T-helper 1 cell treated with Interleukin-12 subunit alpha and Interleukin-12 subunit beta and Interleukin-4 antibody, amounts not matched to agents 30 ng/mL and 1 ng/mL, for 36 hours (primary cell): ENCODE results near the gene FBRSL1. TPM values are rescaled to one million over a fixed set of nuclear protein-coding genes. Genes with fewer than 3 reads are reported as not detected.

Experiments used
- intact Hi-C: fragments of 100-400 bp; cut with micrococcal nuclease; formaldehyde crosslinking; loops from one replicate; pipeline ENCODE4 v1.15.1; 2024
- total RNA-seq: library from RNA; stranded (reverse); gene quantifications from 2 replicates; pipeline ENCODE4 v1.2.3, GENCODE V29; 2022

FBRSL1 gene
- total RNA-seq, 1 donor from 2014 or later: 56.2 TPM

DNA sequence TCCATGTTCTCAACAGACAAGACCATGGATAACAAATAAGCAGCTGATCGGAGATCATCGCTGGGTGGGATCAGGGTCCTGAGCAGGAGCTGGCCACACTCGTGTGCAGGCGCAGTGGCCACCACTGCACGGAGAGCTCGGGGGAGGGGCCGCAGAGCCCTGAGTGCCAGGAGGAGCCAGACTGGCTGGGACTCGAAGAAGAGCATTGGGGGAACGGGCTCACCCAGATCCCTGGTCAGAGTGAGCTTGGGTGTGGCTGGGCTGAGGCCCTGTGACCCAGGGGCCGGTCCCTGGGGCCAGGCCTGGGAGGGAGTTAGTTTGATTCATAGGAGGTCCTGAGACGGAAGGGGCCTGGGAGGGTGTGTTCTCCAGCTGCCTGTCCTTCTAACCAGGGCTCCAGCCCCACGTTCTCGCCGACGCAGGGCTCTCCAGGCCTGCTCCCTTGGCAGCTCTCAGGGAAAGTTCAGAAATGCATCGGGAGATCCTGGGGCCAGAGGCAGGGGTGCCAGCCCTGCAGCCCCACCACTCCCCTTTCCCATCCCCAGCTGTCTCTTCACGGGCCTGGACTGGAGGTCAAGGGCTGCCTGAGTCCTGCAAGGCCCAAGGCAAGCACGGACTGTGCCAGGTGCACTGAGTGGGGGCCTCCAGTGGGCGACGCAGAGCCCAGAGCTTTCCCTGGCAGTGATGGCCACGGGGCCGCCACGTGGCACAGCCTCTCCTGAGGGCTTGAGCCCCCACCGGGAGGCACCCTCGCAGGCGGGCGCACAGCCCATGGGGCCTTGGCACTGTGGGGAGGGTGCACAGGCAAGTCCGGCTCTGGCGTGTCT lies 48.1 kb downstream of the FBRSL1 start:
- intact Hi-C loops: no loop called here

DNA sequence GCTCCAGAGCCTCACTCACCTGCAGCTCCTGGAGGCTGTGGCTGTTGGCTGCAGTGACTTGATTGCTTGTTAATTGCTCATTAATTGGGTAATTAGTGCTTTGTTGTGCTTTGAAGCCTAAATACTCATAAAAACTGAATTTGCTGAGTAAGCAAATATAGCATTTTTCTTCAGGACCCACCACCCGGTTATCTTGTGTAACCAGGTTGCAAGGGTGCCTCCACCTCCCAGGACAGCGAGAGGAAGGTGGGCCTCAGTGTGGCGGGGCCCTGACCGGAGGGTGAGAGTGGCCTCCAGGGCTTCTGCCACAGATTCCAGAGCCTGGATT lies 48.7 kb downstream of the FBRSL1 start:
- intact Hi-C loops: no loop called here

DNA sequence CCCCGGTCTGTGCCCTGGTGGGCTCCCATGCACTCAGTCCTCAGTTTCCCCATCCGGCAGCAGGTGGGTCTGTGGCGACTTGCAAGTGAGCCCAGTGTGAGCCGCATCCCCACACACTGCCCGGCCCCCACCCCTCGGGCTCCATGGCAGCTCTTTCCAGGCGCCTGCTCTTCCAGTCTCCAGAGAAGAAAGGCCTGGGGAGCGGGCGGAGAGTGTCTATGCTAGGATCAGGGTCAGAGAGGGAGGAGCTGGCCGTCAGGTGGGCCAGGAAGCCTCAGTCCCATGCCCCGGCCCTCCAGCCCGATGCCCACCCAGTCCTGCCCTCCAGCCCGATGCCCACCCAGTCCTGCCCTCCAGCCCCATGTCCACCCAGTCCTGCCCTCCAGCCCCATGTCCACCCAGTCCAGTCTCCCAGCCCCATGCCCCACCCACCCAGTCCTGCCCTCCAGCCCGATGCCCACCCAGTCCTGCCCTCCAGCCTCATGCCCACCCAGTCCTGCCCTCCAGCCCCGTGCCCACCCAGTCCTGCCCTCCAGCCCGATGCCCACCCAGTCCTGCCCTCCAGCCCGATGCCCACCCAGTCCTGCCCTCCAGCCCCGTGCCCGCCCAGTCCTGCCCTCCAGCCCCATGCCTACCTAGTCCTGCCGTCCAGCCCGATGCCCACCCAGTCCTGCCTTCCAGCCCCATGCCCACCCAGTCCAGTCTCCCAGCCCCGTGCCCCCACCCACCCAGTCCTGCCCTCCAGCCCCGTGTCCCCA lies 49.2 kb downstream of the FBRSL1 start:
- intact Hi-C loops: no loop called here

DNA sequence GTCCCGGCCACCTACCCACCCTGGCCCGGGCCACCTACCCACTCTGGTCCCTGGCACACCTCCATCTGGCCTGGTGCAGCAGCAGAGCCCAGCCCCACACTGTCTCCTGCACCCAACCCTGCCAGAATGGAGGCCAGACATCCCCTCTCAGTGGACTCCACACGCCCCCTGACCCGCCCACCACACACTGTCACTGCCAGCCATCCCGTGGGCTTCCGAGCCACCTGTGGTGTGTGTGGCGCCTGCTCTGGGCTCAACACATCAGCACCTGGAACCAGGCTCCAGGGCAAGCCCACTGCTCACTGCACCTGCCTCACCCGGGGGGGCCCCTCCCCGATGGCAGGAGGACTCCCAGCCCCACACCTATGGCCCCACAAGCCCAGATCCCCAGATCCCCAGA lies 50.5 kb downstream of the FBRSL1 start:
- intact Hi-C loops: no loop called here

DNA sequence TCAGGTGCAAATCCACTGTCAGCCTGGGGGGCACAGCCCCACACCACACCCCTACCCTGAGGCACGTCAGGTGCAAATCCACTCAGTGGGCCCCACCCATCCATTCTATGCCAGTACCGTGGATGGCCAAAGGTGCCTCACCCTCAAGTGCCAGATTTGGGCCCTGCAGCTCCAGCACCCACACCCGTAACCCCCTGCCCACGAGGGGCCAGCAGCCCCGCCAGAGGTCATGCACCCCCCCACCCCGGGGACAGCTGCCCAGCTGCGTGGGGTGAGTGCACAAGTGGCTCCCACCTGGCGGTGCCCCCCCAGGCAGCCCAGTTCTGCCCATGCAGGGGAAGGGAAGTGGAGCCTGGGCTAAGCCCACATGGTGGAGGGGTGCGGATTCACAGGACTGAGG lies 51.2 kb downstream of the FBRSL1 start:
- intact Hi-C loops: no loop called here

DNA sequence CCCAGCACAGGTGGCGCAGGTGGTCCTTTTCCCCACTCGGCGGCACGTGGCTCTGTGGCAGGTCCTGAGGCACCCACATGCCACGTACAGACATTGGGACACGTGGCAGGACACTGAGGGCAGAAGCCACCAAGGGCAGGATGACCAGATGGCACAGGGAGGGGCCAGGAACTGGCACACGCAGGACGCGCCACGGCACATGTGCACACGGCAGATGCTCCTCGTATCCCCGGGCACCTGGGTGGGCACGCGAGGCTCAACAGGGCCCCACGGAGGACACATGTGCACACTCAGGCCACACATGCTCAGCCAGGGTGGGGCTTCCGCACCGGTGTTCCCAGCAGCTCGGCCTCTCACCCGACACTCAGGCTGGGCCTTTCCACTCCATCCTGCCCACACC lies 52.0 kb downstream of the FBRSL1 start:
- intact Hi-C loops: no loop called here

DNA sequence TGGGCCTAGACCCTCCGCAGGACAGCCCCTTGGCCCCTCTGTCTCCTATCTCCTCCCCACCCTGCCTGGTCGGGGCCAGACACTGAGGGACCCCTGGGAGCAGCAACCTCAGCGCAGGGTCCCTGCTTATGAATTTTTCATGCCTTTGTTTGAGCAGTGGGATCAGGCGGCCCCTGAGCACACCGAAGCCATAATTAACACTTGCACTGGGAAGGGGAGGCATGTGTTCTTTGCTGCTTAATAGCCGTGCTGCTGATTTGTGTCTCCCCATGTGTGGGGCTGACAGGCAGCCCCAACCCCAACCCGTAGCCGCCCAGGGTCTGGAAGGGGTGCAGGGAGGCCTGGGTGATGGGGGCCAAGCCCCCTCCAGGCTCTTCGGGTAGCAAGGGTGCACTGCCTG lies 52.7 kb downstream of the FBRSL1 start:
- intact Hi-C loops: no loop called here

DNA sequence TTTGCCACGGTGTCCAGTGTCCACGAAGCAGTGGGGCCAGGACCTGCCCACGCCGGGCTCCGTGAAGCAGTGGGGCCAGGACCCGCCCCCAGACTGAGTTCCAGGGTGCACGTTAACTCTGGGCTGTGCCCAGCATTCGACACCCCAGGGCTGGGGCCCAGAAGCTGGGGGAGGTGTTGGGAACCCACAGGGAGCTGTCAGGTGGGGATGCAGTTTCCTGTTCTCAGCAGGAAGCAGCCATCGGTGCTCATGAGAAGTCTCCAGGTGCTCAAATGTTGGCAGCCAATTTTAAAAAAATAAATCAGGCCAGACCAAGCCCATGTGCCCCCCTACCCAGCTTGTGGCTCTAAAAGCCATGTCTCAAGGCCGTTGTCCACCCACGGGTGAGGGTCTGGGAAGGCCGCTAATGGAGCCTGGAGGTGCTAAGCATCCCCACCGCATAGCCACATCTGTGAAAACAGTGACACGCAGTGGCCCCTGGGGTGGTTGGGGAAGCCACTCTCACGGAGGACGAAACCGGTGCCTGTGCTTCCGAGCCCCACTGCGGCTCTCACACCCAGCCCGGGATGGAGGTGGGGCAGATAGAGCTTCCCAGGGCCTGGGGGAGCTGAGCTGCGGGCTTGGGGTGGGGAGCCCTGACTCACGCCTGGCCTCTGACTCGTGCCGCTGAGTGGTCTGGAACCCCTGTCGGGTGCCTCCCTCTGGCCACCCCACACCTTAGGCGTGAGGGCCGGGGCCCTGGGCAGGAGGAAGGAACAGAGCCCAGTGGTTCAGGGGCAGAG lies 53.5 kb downstream of the FBRSL1 start:
- intact Hi-C loops: no loop called here

DNA sequence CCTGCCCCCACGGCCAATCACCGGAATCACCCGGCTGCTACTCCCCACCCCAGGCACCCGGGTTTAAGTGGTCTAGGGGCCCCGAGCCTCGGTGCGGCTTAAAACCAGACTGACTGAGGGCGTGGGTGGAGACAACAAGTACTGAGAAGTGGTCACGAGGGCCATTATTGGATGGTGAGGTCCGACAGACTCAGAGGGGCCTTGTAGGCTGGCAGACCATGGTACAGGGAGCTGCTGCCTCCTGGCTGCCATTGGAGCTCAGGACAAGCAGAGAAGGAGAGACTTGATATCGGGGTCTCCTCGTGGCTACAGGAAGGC lies 54.1 kb downstream of the FBRSL1 start:
- intact Hi-C loops: no loop called here

DNA sequence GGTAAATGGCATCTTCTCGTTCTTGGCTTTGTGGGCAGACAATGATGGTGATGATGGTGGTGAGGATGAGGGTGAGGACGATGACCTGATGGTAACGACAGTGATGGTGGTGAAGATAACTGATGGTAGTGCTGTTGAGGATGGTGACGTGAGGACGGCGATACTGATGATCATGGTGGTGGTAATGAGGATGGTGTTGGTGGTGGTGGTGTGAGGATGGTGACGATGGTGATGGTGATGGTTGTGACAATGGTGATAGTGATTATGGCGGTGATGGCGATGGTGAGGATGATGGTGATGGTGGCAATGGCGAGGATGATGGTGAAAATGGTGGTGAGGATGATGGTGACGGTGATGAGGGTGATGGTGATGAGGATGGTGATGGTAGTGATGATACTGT lies 54.5 kb downstream of the FBRSL1 start:
- intact Hi-C loops: no loop called here

DNA sequence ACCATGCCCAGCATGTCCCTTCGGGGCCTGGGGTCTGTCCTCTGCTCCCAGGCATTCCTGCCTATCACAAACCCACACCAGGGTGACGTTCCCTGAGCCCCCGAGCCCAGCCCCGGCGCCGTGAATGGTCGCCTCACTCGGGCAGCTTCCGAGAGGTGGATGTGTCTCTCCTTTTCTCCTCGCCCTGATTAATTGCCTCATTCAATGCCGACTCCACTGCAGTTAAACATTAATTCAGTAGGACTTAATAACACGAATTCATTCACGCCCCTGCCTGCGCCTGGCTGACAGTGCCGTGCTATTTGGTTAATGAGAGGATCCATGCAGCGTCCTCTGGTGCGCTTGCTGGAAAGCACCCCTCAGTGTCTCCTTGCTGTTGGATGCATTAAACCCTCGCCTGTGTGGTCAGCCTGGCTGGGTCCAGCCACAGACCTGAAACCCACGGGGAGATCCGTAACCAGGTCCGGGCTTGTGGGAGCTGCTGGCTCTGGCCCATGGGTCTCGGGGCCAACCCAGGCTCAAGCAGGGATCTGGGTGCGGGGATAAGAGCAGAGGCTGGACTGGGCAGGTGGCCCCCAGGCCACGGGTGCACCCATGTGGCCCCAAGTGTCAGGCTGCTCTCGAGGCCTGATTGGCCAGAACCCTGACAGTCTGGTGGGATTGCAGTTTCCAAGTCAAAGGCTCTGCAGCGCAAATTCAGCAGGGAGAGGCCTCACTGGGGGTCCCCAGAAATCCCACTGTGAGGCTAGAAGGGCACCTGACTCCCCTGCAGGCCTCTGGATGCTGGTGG lies 55.4 kb downstream of the FBRSL1 start:
- intact Hi-C loops: no loop called here

DNA sequence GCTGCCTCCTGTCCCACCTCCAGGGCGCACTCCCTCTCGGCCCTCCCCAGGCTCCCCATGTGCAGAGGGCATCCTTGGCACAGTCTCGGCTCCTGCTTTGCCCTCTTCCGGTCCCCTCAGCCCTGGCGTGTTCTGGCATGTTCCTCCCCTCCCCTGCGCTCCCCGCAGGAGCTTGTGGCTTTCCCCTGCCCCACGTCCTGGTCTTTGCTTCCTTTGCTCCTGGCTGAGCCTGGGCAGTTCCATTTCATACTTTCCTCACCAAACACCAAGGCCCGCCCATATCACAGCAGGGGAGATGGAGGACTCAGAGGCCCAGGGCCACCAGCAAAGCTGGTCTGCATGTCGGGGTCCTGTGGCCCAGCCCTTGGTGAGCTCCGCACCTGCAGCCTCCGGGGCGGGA lies 56.0 kb downstream of the FBRSL1 start:
- intact Hi-C loops: no loop called here

DNA sequence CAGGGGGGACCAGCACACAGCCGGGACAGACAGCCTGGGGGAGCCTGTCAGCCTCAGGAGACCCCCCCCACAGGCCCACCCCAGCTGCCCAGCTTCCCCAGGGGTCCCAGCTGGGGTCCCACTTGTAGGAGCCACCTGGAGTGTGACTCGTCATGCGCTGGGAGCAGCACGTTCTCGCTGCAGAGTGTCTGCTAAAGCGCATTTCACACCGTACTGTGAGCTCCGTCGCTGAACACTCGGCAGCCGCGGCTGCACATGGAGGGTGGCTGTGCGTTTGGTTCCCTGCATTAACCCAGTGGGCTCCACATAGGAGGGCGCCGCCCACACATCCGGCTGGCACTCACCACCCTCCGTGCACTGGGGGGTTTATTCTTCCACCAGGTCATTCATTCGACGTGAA lies 56.7 kb downstream of the FBRSL1 start:
- intact Hi-C loops: no loop called here

DNA sequence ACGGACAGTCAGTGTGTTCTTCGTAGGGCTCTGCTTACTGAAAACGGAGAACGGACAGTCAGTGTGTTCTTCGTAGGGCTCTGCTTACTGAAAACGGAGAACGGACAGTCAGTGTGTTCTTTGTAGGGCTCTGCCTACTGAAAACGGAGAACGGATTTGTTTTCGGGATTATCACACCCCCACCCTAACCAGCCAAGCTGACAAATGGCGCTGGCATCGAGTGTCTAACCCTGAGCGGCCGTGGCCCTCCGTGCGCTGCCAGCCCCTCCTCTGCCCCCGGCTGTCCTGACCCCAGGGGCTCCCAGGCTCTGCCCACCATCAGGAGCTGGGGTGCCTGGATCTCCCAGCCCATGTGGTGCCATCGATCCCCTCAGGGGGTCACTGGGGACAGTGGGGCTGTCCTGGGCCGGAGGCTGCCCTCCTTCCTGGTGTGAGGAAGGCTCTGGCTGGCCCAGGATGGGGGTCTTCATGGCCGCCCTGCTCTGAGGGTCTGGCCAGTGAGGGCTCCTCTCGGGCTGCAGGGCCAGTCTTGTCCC lies 57.3 kb downstream of the FBRSL1 start:
- intact Hi-C loops: no loop called here

DNA sequence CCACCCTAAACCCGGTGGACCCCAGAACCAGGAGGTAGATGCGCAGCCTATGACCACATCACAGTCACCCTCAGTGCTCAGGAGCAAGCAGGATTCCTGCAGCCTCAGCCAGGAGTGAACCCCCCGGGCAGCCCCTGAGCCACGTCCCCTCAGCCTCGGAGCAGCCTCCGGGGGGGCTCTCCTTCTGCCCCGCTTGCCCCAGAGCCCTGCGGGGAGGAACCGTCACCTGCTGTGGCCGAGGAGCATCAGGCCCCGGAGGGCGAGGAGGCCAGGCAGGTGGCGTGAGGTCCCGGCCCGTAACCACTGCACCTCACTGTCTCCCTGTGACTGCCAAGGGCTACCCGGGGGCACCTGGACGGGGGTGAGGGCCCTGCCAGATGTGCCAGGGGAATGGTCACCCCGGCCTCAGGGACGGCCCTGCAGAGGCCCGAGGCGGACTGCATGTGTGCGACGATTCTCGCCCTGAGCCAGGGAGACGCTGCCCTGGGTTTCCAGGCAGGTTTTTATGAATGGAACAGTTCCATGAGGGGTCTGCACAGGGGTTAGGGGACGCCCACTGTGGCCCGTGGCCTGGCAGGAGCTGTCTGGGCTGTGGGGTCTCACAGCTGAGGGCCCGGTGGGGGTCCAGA lies 58.6 kb downstream of the FBRSL1 start:
- intact Hi-C loops: no loop called here

DNA sequence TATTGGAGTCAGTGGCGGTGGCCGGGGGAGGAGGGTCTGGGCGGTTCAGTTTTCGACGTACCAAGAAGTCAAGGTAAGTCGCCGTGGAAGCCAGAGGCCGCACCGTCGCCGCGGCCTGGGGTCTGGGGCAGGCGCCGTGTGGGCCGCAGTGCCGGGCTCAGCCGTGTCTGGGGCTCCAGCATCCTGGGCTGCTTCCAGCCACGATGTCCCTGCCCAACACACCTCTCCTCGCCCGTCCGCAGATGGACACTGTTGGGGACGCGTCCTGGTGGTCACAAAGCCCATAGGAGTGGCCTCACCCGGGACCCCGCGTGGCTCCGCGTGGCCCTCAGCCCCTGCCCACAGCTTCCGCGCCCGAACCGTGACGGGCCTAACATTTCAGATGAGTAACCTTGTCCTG lies 59.1 kb downstream of the FBRSL1 start:
- intact Hi-C loops: no loop called here

DNA sequence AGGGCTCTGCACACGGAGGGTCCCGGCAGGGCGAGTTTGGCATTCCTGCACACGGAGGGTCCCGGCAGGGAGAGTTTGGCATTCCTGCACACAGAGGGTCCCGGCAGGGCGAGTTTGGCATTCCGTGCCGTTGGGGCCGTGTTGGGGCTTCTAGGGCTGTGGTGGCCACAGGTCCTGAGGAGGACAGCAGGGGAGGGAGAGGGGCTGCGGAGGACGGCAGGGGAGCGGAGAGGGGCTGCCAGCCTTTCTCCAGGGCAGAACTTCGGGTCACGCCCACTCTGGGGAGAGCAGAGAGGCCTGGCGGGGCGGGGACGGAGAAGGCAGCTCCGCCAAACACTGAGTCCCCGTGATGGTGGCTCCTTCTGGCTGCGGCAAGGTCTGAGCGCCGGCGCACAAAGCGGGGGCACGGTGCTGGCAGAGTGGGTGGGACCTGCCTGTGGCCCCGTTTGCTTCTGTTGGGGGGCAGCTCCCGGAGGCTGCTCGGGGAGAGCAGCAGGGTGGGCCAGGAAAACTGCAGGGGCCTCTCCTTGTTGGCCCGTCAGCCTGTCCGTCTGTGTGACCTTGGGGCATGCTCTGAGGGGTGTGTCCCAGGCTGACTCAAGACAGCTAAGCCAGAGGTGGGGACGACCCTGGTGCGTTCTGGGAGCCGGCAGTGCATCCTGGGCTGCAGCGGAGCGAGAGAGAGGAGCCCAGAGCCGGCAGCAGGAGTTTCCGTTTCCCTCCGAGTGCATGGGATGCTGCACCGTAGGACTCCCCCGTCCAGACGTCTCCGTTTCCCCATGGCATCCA lies 60.3 kb downstream of the FBRSL1 start:
- intact Hi-C loops: no loop called here

DNA sequence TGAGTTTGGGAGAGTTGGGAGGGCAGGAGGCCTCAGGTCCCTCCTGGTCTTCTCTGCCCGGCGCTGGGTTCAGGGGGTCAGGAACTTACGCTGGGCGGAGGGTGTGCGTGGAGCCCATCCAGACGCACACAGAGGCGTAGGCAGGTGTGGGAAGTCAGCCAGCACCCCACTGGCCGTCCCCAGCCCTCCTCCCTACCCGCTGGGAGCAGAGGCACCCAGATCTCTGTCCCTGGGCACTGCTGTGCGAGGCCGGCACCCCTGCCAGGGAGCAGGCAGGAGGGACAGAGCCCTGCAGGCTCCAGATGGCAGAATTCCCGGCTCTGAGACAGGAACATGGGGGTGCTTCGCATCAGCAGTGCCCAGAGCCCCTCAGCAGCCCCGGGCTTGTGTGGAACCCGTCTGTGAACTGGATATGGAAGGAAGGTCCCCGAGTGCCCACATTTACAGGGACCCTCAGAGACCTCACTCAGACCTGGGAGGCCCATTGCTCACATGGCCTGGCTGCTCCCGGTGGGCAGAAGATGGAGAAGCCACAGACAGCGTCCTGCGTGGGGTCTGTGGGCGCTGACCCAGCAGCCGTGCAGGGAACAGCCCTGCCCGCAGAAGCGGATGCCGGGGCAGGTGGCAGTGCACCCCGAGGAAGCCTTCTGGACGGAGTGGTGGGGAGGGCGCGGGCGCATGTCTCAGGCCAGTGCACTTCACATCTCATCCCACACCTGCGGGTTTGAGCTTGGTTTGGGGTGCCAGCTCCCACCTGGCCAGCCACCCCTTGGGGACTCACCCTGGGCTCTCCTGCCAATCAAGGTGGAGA lies 61.1 kb downstream of the FBRSL1 start:
- intact Hi-C loops: no loop called here

DNA sequence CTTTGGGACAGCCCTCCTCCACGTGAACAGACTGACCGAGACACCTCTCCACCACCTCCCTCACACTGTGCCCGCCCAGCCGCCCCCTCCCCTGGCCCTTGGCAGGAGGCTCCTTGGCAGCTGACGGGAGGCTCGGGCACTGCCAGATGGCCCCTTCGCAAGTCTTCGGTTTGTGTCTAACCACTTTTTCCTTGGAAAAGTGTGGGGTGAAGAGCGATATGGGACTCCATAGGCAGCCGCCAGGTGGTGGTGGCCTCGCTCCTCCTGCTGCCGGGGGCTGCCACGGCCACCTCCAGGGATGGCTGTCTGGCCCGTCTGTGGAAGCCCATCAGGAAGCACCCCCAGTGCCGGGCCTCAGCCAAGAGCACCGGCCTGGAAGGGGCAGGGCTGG lies 61.7 kb downstream of the FBRSL1 start:
- intact Hi-C loops: no loop called here
